GM06990 (cell line): ENCODE measurements around the gene TNRC6A.
"Not testable (repeated sequence)": the region's sequence is repeated elsewhere in the genome, so short reads cannot be mapped to it uniquely, and the experiment has no call there.

Experiments
- DNase-seq: peaks from one replicate; pipeline ENCODE4 v3.0.0-alpha.2; 2011; ENCODE audit not compliant: insufficient read length; ENCODE audit errors: extremely low read depth
- H3K27me3 ChIP-seq: replicated peaks from 2 replicates; pipeline ENCODE4 v1.6.0; 2011; ENCODE audit warnings: low read length; ENCODE audit not compliant: control insufficient read depth, insufficient read depth
- H3K36me3 ChIP-seq: 2 replicates; pipeline ENCODE4 v1.5.1; 2011; ENCODE audit warnings: low read length; ENCODE audit not compliant: control insufficient read depth, insufficient read depth
- H3K4me3 ChIP-seq: replicated peaks from 2 replicates; pipeline ENCODE4 v1.5.1; 2011; ENCODE audit warnings: low read depth, mild to moderate bottlenecking, control low read depth, low read length
- CTCF ChIP-seq: IDR thresholded peaks from 2 replicates; pipeline ENCODE4 v1.5.1; 2011; ENCODE audit warnings: low read length, control low read depth, mild to moderate bottlenecking, inconsistent platforms; ENCODE audit not compliant: insufficient read depth, poor library complexity, severe bottlenecking

The TNRC6A gene

GRCh38 chr16:24807301-24807700 lies 77.8 kb downstream of the TNRC6A start:
- Histone ChIP-seq H3K27me3 (no peaks in the 10 kb centered on the region), H3K4me3 (no peak overlapping the region), H3K36me3 (peaks cover 27% of the 10 kb centered on the region)
- TF ChIP-seq CTCF = no peak
- DNase-seq = no peak

- no peak for DNase-seq
- Histone ChIP-seq H3K27me3 (no peaks in the 10 kb centered on the region), H3K36me3 (peaks cover 26% of the 10 kb centered on the region), H3K4me3 (no peak overlapping the region)
- no peak for TF ChIP-seq CTCF
These were observed 81.7 kb downstream of the TNRC6A start for GRCh38 chr16:24810951-24811843.

- not testable (repeated sequence) for DNase-seq, H3K4me3 ChIP-seq, H3K27me3 ChIP-seq
- H3K36me3 ChIP-seq = peaks cover 23% of the 10 kb centered on the region
These were observed 83.4 kb downstream of the TNRC6A start for GRCh38 chr16:24812813-24813212.

- Histone ChIP-seq H3K27me3 (no peaks in the 10 kb centered on the region), H3K36me3 (peaks cover 24% of the 10 kb centered on the region), H3K4me3 (no peak overlapping the region)
- DNase-seq = no peak
- TF ChIP-seq CTCF = no peak
These were observed 85.6 kb downstream of the TNRC6A start for GRCh38 chr16:24815021-24815420.

- Histone ChIP-seq H3K4me3 (no peak overlapping the region), H3K27me3 (no peaks in the 10 kb centered on the region), H3K36me3 (peaks cover 28% of the 10 kb centered on the region)
- TF ChIP-seq CTCF = no peak
- no peak for DNase-seq
These were observed 87.2 kb downstream of the TNRC6A start for GRCh38 chr16:24816688-24817087.

GRCh38 chr16:24819462-24820040 lies 90.1 kb downstream of the TNRC6A start:
- Histone ChIP-seq H3K27me3 (no peaks in the 10 kb centered on the region), H3K36me3 (peaks cover 34% of the 10 kb centered on the region), H3K4me3 (no peak overlapping the region)
- no peak for TF ChIP-seq CTCF
- DNase-seq = no peak
